AG09309 (cell line): ENCODE results near the gene NEURL2.

Source experiments
- DNase-seq: peaks from one replicate; pipeline ENCODE4 v3.0.0-alpha.2; 2010; ENCODE audit warnings: low read depth
- H3K4me3 ChIP-seq: 2 replicates; pipeline ENCODE4 v1.5.1; 2011; ENCODE audit warnings: mild to moderate bottlenecking, low read depth, low read length, moderate library complexity; ENCODE audit not compliant: control insufficient read depth
- TF ChIP-seq, protein P1 (sequence below): IDR thresholded peaks from 2 replicates; pipeline ENCODE4 v1.5.1; 2011; ENCODE audit warnings: mild to moderate bottlenecking, low read depth, low read length, inconsistent platforms; ENCODE audit not compliant: insufficient read depth, control insufficient read depth; ENCODE audit errors: missing control alignments

NEURL2 gene

GRCh38 chr20:45886590-45887345 is 4.2 kb downstream of the NEURL2 start:
- DNase-seq = no peak
- H3K4me3 ChIP-seq = no peak overlapping the region
- TF ChIP-seq, protein P1, sequence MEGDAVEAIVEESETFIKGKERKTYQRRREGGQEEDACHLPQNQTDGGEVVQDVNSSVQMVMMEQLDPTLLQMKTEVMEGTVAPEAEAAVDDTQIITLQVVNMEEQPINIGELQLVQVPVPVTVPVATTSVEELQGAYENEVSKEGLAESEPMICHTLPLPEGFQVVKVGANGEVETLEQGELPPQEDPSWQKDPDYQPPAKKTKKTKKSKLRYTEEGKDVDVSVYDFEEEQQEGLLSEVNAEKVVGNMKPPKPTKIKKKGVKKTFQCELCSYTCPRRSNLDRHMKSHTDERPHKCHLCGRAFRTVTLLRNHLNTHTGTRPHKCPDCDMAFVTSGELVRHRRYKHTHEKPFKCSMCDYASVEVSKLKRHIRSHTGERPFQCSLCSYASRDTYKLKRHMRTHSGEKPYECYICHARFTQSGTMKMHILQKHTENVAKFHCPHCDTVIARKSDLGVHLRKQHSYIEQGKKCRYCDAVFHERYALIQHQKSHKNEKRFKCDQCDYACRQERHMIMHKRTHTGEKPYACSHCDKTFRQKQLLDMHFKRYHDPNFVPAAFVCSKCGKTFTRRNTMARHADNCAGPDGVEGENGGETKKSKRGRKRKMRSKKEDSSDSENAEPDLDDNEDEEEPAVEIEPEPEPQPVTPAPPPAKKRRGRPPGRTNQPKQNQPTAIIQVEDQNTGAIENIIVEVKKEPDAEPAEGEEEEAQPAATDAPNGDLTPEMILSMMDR = no peak

DNA sequence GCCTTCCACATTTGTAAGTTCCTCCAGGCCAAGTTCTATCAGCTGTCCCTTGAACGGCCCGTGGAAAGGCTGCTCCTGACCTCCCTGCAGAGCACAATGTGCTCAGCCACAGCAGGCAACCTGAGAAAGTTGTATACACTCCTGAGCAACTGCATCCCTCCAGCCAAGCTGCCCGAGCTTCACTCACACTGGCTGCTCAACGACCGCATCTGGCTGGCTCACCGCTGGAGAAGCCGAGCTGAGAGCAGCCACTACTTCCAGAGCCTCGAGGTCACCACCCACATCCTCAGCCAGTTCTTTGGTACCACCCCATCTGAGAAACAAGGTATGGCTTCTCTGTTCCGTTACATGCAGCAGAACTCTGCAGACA is 7.9 kb downstream of the NEURL2 start:
- TF ChIP-seq, protein P1 = no peak
- DNase-seq = no peak
- H3K4me3 ChIP-seq = no peak overlapping the region

- TF ChIP-seq, protein P1 = no peak
- H3K4me3 ChIP-seq = no peak overlapping the region
- no peak for DNase-seq
Observed at GRCh38 chr20:45882469-45883099, 8.4 kb downstream of the NEURL2 start.

DNA sequence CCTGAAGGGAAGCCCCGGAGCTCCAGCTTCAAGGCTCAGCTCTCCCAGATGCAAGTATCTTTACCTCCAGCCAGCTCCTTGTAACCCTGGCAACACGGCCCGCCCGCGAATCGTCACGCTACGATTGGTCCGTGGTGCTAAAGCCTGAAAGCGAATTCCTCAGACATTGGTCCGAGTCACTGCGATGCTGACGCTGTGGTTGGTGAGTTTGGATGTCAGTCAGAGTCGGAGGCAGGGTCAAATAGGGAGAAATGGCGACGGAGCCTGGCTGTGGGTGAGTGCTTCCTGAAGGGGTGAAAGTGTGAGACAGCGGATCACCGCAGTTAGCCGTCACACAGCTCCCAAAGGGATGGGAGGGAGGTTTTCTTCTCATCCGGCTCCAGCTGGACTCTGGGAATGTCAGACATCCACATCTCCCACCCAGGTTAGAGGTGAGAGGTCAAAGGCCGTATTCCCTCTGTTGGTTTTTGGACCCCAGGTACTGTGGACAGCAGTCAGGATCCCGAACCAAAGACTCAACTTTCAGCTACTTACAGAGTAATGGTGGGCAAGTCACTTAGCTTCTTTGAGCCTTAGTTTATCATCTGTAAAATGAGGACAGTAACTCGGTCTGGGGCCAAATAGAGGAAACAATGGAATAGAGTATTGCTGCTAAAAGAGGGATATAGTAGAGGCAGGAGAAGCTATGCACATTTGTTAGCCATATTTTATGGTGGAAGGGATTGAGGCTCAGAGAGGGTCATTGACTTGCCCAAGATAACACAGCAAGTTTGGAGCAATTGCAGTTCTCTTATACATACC is 9.8 kb downstream of the NEURL2 start, which contains the start of gene ZSWIM1:
ZSWIM1 (plus strand) TSS at position 240 of the 801 bp plus-strand sequence. CDS start 1,366 bp downstream, outside the sequence.
- H3K4me3 ChIP-seq = peak within 1 kb of the TSS; percentile 78
- TF ChIP-seq, protein P1 = no peak
- peak; percentile 97 for DNase-seq

DNA sequence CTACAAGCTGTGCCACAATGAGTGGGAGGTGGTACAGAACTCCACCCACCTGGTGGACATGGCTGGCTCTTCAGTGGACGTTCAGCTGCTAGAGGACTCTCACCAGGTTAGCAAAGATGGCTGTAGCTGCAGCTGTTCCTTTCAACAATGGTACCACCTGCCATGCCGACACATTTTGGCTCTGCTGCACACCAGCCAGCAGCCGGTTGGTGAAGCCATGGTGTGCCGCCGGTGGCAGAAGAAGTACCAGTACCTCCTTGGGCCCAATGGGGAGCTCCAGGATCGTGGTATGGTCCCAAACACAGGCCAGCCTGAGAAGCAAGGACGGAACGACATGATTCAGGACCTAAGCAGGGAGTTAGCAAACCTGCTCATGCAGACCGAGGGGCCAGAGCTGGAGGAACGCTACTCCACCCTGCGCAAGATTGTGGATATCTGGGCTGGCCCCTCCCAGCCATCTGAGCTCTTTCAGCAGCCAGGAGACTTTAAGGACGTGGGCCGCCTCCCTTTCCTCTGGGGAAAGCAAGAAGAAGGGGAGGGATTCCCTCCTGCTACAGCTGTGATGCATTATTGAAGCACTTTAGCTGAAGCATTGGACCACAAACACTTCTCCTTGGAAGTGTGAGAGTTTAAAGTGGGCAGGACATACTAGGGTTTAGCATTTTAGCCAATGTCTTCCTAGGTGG is 12.8 kb downstream of the NEURL2 start:
- no peak overlapping the region for H3K4me3 ChIP-seq

More for the DNA sequence above, 12.8 kb downstream of the NEURL2 start:
- TF ChIP-seq, protein P1 = no peak
- no peak for DNase-seq
